ENCODE data around the gene AARS1.

DNA sequence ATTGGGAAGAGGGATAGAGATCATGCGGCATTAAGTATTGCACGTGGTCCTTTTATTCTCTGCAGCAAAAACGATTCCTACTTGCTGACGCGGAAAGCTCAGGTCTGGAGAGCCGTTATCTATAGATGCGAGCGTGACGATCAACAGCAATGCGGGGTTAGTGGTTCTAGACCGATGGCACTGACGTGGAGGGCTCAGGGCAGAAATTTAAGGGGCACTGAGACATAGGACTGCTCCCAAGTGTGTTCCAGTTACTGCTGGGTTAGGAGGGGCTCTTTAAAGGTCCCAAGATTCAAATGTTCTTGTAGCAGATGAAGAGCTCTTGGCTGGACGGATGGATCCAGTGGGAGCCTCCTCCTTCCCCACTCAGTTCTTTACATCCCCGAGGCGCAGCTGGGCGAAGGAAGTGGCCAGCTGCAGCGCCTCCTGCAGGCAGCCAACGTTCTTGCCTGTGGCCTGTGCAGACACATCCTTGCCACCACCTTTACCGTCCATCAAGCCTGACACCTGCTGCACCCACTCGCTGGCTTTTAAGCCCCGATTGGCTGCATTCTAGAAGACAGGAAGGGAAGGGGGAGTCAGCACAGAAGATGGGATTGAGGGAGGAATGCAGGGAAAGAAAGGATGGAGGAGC, 36.8 kb downstream of the AARS1 start:
- TF ChIP-seq, protein P1, sequence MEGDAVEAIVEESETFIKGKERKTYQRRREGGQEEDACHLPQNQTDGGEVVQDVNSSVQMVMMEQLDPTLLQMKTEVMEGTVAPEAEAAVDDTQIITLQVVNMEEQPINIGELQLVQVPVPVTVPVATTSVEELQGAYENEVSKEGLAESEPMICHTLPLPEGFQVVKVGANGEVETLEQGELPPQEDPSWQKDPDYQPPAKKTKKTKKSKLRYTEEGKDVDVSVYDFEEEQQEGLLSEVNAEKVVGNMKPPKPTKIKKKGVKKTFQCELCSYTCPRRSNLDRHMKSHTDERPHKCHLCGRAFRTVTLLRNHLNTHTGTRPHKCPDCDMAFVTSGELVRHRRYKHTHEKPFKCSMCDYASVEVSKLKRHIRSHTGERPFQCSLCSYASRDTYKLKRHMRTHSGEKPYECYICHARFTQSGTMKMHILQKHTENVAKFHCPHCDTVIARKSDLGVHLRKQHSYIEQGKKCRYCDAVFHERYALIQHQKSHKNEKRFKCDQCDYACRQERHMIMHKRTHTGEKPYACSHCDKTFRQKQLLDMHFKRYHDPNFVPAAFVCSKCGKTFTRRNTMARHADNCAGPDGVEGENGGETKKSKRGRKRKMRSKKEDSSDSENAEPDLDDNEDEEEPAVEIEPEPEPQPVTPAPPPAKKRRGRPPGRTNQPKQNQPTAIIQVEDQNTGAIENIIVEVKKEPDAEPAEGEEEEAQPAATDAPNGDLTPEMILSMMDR (conservative IDR thresholded peaks at IDR 0.05) = peak; percentile 67
- TF ChIP-seq EZH2 (IDR thresholded peaks at IDR 0.05; ENCODE audit: low read depth) = no peak
